Hematopoietic multipotent progenitor cell treated with erythropoietin and hydrocortisone succinate and interleukin-3 and kit ligand, for 8 days (in vitro differentiated cells): Measurements from ENCODE around the gene NRF1.
"Not testable (repeated sequence)": the region's sequence is repeated elsewhere in the genome, so short reads cannot be mapped to it uniquely, and the experiment has no call there.

Experiments
- DNase-seq: peaks from one replicate; pipeline ENCODE4 v3.0.0-alpha.2; 2015

NRF1 gene

GRCh38 chr7:129607471-129608120 lies 3.9 kb upstream of the NRF1 start:
- peak; percentile 69 for DNase-seq

DNA sequence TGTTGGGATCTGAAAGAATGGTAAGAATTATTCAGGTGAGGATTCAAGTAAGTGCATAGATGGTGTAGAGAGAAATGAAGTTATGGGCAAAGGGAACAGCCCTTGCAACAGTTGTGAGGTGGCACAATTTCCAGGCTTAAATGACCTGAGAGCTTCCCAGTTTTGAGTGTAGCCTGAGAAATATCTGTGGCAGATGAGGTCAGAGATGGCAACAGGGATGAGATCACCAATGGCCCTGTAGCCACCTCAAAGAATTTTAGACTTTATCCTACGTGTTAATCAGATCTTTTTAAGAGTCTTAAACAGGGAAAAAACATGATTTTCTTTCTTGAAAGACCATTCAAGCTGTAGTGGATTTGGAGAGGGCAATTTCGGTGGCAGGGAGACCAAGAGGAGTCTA lies 1.9 kb upstream of the NRF1 start:
- DNase-seq: no peak

GRCh38 chr7:129610709-129611245 lies 743 bp upstream of the NRF1 start:
- DNase-seq: no peak

DNA sequence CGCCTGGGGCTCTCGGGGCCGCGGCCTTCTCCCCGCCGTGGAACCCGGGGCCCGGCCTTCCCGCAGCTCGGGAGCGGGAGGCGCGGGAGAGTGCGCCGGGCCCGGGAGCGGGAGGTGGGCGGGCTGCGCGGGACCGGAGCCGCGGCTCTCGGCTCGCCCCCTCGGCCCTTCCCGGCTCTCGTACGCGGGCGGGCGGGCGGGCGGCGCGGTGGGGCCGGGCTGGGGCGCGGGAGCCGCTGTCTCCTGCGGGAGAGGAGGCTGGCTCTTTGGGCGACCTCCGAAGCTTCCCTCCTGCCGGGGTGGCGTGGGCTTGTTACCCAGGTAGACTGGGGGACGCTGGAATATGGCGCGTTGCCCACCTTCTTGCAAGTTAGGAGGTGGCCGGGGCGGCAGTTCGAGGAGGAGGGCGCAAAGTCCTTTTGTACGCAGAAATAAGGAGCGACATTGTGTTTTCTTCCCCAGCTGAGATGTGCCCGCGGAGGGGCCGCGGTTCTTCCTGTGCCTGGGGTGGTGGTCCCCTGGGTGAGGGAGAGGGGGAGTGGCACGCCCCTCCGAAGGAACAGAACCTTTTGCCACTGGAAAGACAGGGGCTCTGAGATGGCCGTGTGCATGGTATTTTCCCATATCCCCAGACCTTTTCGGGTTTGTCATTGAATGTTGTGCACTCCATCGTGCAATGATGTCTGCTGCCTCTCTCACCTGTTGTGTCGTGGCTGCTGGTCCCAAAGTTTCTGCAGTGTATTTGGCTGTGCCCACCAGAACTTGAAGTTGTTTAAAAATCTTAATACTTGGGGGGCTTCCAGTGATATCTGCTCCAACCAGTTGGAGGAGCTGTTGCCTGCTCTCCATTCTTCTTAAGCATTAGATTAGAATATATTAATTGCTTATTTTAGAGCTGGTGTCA lies 844 bp downstream of the NRF1 start:
- DNase-seq: peak; percentile 69

DNA sequence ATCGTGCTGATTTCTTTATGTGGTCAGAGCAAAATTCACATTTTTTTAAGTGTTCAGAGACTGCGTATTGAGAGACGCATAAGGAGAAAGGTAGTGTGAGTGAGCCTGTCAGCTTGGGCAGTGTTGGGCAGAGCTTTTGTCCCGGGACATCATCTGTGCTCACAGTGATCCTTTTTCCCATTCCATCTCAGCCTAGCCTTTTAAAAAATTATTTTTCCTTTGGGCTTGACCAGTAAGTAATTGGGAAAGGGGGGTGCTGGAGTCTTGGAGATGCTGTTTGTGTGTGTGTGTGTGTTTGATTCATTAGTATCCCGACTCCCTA lies 1.5 kb downstream of the NRF1 start:
- DNase-seq: no peak

DNA sequence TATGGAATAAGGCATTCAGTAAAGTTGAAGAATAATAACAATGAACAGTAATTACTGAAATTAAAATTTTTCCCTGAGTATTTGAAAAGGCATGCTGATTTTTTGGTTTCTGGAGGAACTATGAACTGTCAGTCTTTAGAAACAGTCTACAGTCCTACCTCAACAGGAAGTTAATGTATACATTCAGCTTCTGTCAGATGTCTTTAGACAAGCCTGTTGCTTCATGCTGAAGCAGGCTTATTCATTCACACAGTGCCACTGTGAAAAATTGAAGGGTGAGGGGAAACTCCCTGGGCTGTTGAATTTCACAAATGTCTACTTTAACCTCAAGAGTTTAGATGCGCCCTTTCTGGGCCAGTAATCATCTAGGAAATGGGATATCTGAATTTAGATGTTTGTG lies 3.5 kb downstream of the NRF1 start:
- DNase-seq: no peak

GRCh38 chr7:129616530-129616929 lies 5.0 kb downstream of the NRF1 start:
- DNase-seq: no peak

- DNase-seq: no peak
These were observed 5.7 kb downstream of the NRF1 start for GRCh38 chr7:129617178-129617577.

DNA sequence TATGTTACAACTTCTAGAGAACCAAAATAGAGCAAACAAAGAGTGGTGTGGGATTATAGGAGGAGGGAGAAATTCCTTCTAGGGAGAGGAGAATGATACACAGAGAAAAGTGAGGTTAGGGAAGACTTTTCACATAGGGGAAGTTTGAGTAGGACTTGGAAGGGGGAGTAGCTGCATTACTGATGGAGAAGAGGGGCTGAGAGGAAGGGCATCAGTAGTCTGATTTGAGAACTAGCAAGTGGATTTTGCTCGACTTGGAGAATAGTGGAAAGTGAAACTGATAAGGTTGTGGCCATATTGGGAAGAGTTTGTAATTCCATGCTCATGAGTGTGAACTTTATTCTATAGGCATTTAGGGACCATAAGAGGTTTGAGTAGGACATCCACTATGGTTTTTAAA lies 6.1 kb downstream of the NRF1 start:
- DNase-seq: no peak

- DNase-seq: no peak
These were observed 15.4 kb downstream of the NRF1 start for GRCh38 chr7:129626896-129627295.

- no peak for DNase-seq
These were observed 18.8 kb downstream of the NRF1 start for GRCh38 chr7:129630341-129630740.

GRCh38 chr7:129634361-129635034 lies 23.0 kb downstream of the NRF1 start:
- DNase-seq: no peak

DNA sequence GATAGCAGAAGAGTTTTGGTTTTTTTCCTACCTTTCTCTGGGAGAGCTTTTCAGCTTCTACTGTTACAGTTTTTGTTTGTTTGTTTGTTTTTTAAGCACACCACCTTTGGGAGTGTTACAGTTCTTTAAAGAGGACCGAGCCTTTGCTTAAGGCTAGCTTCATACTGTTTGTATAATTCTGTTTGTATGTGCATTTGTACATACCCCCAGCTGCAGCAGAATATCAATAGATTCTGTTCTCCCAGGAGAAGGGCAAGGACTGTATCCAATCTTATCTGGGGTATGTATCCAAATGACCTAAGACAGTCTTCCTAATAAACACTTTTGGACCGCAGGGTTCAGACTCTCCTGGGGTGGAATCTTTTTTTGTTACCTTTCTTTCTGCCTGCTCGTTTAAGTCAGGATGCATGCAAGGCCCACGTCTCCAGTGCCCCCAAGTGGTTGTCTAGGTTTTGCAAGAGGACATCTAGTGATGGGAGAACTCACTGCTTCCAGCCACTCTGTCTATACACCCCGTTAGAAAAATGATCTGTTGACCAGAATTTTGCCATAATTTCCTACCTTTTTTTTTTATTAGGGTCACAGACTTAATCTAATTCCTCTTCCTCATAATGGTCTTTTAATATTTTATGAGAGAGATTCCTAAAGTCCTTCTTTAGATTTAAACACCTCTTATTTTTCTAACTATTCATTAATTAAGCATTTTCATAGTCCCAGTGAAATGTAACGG lies 23.9 kb downstream of the NRF1 start:
- DNase-seq: peak; percentile 80

- DNase-seq: not testable (repeated sequence)
These were observed 24.6 kb downstream of the NRF1 start for GRCh38 chr7:129636030-129636550.

GRCh38 chr7:129636641-129637040 lies 25.1 kb downstream of the NRF1 start:
- no peak for DNase-seq

DNA sequence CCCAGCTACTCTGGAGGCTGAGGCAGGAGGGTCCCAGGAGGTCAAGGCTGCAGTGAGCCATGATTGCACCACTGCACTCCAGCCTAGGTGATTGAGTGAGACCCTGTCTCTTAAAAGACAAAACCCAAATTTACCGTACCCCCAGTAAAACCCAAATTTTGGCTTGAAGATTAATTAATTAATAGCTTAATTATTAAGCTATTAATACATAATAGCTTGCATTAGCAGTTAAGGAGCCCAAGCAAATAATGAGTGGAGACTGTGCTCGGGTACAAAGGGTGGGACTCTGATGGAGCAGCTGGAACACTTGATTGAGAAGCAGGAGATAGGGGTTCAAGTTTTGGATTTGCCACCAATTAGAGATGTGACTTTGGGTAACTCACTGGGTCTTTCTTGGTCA lies 28.9 kb downstream of the NRF1 start:
- DNase-seq: no peak

DNA sequence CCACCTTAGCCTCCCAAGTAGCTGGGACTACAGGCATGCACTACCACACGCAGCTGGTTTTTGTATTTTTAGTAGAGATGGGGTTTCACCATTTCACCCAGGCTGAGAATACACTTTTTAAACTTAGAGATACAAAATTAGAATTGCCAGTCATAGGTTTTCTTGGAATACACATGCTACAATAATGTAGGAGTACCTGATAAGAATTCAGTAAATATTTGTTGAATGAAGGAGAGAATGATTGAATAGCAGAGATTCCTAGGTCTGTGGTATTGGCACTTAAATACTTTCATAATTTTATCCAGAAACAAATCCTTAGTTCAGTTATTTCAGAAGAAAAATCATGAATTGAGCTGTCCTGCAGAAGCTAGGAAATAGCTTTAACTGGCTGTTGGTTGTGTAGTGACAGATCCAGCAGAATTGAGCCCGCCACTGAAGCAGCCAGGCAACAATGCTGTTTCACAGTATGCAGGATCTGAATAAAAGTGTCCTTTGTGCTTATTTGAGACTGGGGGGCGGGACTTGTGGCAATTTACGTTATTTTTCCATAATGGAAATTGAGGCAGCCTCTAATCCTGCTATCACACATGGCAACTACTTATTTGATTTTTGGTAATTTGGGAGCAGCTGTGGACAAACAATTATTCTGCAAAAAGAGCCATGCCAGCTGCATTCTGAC lies 31.5 kb downstream of the NRF1 start:
- DNase-seq: no peak

- no peak for DNase-seq
These were observed 32.1 kb downstream of the NRF1 start for GRCh38 chr7:129643550-129644170.

DNA sequence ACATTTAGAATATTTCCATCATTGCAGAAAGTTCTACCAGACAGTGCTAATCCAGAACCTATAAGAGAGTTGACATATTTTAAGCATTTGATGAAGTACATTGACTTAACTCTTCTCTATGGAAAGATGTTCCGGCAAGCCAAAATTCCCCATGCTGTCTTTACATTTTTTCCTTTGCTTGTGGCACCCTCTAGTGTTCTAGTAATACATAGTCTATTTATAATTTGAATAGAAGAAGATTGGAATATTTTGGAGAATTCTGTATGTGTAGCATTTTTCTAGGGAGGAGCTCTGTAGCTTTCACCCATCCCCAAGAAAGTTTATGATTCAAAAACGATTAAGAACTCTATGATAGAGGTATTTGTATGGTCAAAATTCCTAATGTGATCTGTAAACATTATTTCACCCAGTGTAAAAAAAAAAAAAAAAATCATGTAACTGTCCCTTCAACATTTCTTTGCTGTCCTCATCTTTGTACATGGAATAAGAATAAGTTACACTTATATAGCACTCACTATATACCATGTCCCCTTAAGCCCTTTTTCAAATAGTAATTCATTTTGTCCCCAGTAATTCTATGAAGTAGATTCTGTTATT lies 33.2 kb downstream of the NRF1 start:
- DNase-seq: peak; percentile 62

DNA sequence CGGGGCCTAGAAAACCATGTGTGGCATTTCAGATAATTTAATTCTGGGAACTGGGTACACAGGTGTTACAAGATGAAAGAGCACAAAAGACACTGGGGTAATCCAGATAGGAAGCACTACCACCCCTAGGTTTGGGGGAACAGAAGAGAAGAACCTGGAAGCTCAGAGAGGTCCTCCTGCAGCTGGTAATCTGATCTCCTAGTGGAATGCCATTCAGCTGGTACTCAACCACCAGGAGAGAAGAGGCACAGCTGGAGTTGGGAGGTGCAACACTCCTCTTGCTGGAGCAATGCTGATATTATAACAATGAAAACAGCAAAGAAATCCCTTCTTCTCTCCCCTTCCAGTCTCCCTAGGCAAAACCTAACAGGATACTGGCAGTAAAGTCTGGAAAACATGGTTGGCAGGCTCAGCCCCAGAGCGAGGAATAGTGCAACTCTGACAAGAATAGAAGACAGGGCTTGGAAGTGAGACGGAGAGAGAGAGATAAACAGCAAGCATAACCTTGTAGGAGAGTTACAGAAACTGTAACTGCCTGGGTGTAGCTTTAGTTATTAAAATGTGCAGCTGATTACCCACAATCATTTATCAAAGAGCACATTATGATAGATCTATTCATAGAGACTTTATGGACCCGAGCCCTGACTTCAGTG lies 35.0 kb downstream of the NRF1 start:
- no peak for DNase-seq
